ENCODE results near the gene AXDND1. TPM values are rescaled to one million over a fixed set of nuclear protein-coding genes. Genes with fewer than 3 reads are reported as not detected.
A peak's percentile ranks its signal among the peaks of the same experiment; 100 is the strongest.

AXDND1 gene
- total RNA-seq, 2 donors from 2014 or later: 3.6 TPM; not detected in 1

GRCh38 chr1:179529482-179530195 lies 163.9 kb downstream of the AXDND1 start:
- H3K4me1 ChIP-seq: no peaks in the 10 kb centered on the region
- ATAC-seq: no peak
- intact Hi-C loops (cut with DNase I): no loop called here
- 80 to 87% methylated on average over 8 of the region's 8 CpGs for WGBS, 2 donors
- no peaks in the 10 kb centered on the region for H3K36me3 ChIP-seq (replicated peaks in 1 of 2; ENCODE audit: insufficient read depth in 1 of 2, low read depth in 2 of 2)
- no peak overlapping the region for H3K27ac ChIP-seq
- TF ChIP-seq POLR2A (IDR thresholded peaks at IDR 0.05): no peak
- TF ChIP-seq, protein P1, sequence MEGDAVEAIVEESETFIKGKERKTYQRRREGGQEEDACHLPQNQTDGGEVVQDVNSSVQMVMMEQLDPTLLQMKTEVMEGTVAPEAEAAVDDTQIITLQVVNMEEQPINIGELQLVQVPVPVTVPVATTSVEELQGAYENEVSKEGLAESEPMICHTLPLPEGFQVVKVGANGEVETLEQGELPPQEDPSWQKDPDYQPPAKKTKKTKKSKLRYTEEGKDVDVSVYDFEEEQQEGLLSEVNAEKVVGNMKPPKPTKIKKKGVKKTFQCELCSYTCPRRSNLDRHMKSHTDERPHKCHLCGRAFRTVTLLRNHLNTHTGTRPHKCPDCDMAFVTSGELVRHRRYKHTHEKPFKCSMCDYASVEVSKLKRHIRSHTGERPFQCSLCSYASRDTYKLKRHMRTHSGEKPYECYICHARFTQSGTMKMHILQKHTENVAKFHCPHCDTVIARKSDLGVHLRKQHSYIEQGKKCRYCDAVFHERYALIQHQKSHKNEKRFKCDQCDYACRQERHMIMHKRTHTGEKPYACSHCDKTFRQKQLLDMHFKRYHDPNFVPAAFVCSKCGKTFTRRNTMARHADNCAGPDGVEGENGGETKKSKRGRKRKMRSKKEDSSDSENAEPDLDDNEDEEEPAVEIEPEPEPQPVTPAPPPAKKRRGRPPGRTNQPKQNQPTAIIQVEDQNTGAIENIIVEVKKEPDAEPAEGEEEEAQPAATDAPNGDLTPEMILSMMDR (IDR thresholded peaks at IDR 0.05): no peak
- no peak for DNase-seq
- no peaks in the 10 kb centered on the region for H3K9me3 ChIP-seq
- H3K4me3 ChIP-seq: no peak overlapping the region
- H3K27me3 ChIP-seq: no peaks in the 10 kb centered on the region

DNA sequence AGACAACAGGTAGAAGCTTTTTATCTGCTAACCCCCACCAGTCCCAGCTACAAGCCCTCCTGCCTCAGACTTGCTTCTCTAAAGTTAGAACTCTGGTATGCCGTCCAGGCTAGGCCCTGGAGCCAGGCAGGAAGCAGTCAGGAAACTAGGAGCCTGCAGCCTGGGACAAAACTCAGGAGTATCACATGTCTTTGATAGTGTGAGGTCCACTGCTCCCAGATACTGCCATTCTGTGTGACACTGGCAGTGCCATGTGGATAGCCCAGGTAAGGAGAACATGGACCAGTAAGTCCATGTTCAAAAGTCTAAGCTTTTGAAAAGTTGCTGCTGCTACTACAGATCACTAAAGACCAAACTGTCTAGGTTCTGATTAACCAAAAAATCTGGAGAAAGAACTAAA lies 164.6 kb downstream of the AXDND1 start:
- no peaks in the 10 kb centered on the region for H3K9me3 ChIP-seq
- WGBS, 2 donors: 20 to 86% methylated on average over 1 of the region's 1 CpG
- intact Hi-C loops (cut with DNase I): no loop called here
- ATAC-seq (no peak), DNase-seq (no peak)
- H3K4me1 ChIP-seq: no peaks in the 10 kb centered on the region
- no peak overlapping the region for H3K4me3 ChIP-seq
- H3K36me3 ChIP-seq (replicated peaks in 1 of 2; ENCODE audit: insufficient read depth in 1 of 2, low read depth in 2 of 2): no peaks in the 10 kb centered on the region
- H3K27me3 ChIP-seq: no peaks in the 10 kb centered on the region
- H3K27ac ChIP-seq: no peak overlapping the region
- TF ChIP-seq, protein P1 (IDR thresholded peaks at IDR 0.05): no peak
- no peak for TF ChIP-seq POLR2A (IDR thresholded peaks at IDR 0.05)

DNA sequence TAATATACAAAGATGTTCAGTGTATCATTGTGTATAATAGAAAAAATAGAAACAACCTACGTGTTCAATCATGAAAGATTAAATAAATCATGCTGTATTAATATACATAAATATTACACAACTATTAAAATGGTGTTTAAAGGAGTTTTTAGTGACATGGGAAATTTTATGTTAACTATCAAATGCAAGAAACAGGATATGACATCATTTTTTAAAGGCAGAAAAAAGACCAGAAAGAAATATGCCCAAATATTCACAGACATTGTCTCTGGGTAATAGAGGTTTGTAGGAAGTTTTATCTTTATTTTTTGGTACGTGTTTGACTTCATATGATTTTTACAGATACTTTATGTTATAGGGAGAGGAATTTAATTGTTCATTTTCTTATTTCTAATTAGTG lies 176.0 kb downstream of the AXDND1 start:
- no peak overlapping the region for H3K4me3 ChIP-seq
- intact Hi-C loops (cut with DNase I): no loop called here
- 67 to 71% methylated on average over 2 of the region's 2 CpGs for WGBS, 2 donors
- no peaks in the 10 kb centered on the region for H3K9me3 ChIP-seq
- DNase-seq (no peak), ATAC-seq (no peak)
- TF ChIP-seq, protein P1 (IDR thresholded peaks at IDR 0.05): no peak
- no peak for TF ChIP-seq POLR2A (IDR thresholded peaks at IDR 0.05)
- no peaks in the 10 kb centered on the region for H3K27me3 ChIP-seq
- no peak overlapping the region for H3K27ac ChIP-seq
- no peaks in the 10 kb centered on the region for H3K4me1 ChIP-seq
- H3K36me3 ChIP-seq (replicated peaks in 1 of 2; ENCODE audit: insufficient read depth in 1 of 2, low read depth in 2 of 2): no peaks in the 10 kb centered on the region

- H3K27ac ChIP-seq: no peak overlapping the region
- DNase-seq: peak; percentile 5 to 22 (median 15)
- H3K4me1 ChIP-seq: peaks cover 5% of the 10 kb centered on the region
- WGBS, 2 donors: 14 to 23% methylated on average over 3 of the region's 3 CpGs
- no peak overlapping the region for H3K4me3 ChIP-seq
- no peaks in the 10 kb centered on the region for H3K36me3 ChIP-seq (replicated peaks in 1 of 2; ENCODE audit: insufficient read depth in 1 of 2, low read depth in 2 of 2)
- peak; percentile 42 for ATAC-seq
- no peak for TF ChIP-seq POLR2A (IDR thresholded peaks at IDR 0.05)
- TF ChIP-seq, protein P1 (IDR thresholded peaks at IDR 0.05): no peak
- H3K9me3 ChIP-seq: no peaks in the 10 kb centered on the region
- no peaks in the 10 kb centered on the region for H3K27me3 ChIP-seq
- intact Hi-C loops (cut with DNase I): no loop called here
Observed at GRCh38 chr1:179545321-179545720, 179.6 kb downstream of the AXDND1 start.

DNA sequence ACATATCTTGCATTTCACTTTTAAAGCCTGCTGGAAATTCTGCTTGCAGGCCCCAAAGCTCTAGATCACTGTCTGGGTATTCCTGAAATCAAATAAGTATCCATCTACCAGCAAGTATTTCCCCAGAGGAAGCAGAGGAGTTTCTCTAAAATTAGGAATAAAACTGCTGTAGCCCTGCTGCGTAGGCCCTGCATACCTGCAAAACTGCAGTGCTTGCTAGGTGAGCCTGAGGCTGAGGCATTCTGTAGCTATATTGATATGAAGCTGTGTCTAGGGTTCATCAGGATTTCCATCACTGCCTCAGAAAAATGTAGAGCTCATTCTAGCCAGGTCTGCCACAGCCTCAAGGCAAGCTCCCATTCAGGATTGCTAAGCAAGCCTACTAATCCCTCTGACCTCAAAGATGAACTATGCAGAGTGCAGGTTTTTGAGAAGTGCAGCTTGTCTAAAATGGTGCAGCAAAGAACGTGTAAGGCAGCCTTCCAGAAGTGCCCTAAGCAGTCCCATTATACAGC lies 181.3 kb downstream of the AXDND1 start:
- ATAC-seq: no peak
- TF ChIP-seq POLR2A (IDR thresholded peaks at IDR 0.05): no peak
- TF ChIP-seq, protein P1 (IDR thresholded peaks at IDR 0.05): no peak

More for the DNA sequence above, 181.3 kb downstream of the AXDND1 start:
- Histone ChIP-seq H3K4me3 (no peak overlapping the region), H3K4me1 (peaks cover 5% of the 10 kb centered on the region), H3K27ac (no peak overlapping the region), H3K27me3 (no peaks in the 10 kb centered on the region), H3K9me3 (no peaks in the 10 kb centered on the region), H3K36me3 (replicated peaks in 1 of 2; ENCODE audit: insufficient read depth in 1 of 2, low read depth in 2 of 2) (no peaks in the 10 kb centered on the region)
- DNase-seq: no peak
- intact Hi-C loops (cut with DNase I): no loop called here
- 94 to 100% methylated on average over 1 to 2 of the region's 2 CpGs for WGBS, 2 donors
